HG02798 (cell line): ENCODE data around the gene LTBP3.
"Not testable (repeated sequence)": the region's sequence is repeated elsewhere in the genome, so short reads cannot be mapped to it uniquely, and the experiment has no call there.

Source experiments
- ATAC-seq: cut with Tn5 transposase; IDR thresholded peaks from one replicate; pipeline ENCODE4 v1.9.1; 2021; ENCODE audit warnings: mild to moderate bottlenecking; ENCODE audit not compliant: unreplicated experiment, poor library complexity

The LTBP3 gene

DNA sequence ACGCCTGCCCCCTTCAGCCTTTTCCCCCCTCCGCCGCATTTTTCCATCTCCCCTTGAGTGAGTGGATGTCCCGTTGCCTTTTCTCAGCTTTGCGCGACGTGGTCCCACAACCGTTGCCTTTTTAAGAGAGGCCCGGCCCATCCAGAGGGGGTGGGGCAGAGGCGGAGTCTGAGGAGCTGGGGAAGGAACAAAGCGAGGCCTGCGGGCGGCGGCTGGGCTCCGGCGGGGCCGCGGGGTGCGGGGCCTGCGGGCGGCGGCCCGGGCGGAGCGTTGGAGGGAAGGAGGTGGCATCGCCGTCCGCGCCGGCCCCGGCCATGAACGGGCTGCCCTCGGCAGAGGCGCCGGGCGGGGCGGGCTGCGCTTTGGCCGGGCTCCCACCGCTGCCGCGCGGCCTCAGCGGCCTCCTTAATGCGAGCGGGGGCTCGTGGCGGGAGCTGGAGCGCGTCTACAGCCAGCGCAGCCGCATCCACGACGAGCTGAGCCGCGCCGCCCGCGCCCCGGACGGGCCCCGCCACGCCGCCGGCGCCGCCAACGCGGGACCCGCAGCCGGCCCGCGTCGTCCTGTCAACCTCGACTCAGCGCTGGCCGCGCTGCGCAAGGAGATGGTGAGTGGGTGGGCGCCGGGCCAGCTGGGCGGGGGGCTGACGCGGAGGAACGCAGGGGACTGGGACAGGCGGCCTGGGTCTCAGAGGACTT, 14.3 kb upstream of the LTBP3 start, which contains the start of gene FAM89B:
Gene FAM89B (plus strand): TSS at position 183 of the 696 bp plus-strand sequence. CDS start 132 bp downstream, at position 315.
- peak; percentile 10 for ATAC-seq

GRCh38 chr11:65571940-65572339, 13.8 kb upstream of the LTBP3 start:
- ATAC-seq: no peak

DNA sequence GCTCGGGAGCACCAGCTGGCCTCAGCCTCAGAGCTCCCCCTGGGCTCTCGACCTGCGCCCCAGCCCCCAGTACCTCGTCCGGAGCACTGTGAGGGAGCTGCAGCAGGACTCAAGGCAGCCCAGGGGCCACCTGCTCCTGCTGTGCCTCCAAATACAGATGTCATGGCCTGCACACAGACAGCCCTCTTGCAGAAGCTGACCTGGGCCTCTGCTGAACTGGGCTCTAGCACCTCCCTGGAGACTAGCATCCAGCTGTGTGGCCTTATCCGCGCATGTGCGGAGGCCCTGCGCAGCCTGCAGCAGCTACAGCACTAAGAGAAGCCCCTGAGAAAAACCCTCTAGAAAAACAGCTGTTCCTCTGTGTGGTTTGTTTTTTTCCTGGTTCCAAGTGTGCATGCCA, 13.3 kb upstream of the LTBP3 start:
- no peak for ATAC-seq

- ATAC-seq: peak; percentile 68
Measured at GRCh38 chr11:65569973-65570918, 12.1 kb upstream of the LTBP3 start, which contains the start of gene ZNRD2. Gene ZNRD2 (plus strand): TSS chr11:65570477. CDS start chr11:65570492, 15 bp downstream.

- ATAC-seq: no peak
Measured at GRCh38 chr11:65569164-65569972, 11.2 kb upstream of the LTBP3 start.

DNA sequence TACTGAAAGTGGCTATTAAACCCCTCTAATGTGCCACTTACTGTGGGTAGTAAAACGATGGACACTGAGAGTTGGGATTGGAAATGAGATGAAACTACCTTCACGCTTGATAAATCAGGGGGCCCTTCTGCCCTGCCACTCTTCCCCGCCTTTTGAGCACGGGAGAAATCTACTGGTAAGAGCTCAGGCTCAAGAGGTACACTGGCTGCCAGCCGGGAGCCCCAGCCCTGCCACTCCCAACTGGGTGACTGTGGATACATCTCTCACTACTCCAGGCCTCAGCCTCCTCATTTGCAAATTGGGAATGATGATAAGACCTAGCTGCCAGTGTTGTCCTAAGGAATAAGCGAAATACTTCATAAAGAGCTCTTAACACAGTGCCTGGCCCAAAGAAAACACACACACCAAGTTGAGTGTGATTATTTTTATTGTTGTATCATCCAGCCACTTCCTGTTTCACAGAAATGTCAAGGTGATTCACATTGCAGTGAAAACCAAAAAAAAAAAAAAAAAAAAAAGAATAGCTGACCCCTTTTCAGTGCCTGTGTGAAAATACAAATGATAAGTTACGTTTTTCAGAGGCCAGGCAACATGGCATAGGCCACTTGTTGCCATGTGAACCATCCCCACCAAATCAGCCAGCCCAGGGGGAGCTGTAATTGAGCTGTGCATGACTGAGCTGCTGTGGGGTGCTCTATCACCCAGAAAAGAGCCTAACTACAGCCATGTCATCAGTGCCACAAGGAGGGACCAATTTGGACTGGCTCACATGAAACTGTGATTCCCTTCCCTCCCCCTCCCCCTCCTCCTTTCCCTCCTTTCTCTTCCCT, 7.7 kb upstream of the LTBP3 start:
- no peak for ATAC-seq

- not testable (repeated sequence) for ATAC-seq
Measured at GRCh38 chr11:65564879-65565559, 6.9 kb upstream of the LTBP3 start.

DNA sequence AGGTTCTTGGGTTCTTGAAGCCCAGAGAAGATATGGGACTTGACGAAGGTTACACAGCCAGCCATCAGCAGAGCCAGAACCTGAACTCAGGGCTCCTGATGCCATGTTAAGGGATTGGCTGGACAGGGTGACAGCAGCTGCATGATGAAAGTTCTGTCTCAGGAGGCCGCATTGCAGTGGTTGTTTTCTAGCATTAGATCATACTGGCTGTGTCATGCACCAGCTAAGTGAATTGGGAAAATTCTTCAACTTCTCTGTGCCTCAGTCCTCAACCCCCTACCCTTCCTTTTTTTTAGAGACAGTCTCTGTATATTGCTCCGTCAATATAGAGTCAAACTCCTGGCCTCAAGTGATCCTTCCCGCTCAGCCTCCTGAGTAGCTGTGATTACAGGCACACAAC, 5.4 kb upstream of the LTBP3 start:
- ATAC-seq: no peak

- ATAC-seq: no peak
Measured at GRCh38 chr11:65562788-65563187, 4.6 kb upstream of the LTBP3 start.

GRCh38 chr11:65562020-65562419, 3.9 kb upstream of the LTBP3 start:
- ATAC-seq: no peak

GRCh38 chr11:65560555-65561418, 2.6 kb upstream of the LTBP3 start:
- no peak for ATAC-seq

DNA sequence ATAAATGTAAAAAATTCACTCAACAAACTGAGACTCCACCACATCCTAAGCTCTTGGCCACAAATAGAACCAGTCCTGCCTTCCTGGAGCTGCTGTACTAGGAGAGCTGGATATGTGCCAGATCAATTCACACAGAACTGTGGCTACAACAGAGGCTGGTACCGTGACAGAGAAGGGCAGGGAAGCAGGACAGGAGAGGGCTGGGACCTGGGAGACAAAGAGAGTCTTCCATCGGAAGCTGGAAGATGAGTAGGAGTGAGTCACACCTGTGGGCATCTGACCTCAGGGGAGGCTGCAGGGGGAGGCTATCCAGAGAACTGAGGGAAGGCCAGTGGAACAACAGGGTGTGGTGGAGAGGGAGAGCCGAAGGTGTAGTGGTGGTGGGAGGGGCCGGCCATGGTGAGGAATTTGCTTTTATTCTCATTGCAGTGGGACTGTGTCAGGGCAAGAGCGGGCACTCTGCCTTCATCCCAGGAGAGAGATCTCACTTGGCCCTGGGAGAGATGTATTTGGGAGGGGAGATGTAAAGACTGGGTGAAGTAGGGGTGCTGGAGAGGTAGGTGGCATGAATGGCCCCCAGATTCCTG, 1.9 kb upstream of the LTBP3 start:
- ATAC-seq: no peak

GRCh38 chr11:65559535-65559934, 1.4 kb upstream of the LTBP3 start:
- ATAC-seq: no peak

DNA sequence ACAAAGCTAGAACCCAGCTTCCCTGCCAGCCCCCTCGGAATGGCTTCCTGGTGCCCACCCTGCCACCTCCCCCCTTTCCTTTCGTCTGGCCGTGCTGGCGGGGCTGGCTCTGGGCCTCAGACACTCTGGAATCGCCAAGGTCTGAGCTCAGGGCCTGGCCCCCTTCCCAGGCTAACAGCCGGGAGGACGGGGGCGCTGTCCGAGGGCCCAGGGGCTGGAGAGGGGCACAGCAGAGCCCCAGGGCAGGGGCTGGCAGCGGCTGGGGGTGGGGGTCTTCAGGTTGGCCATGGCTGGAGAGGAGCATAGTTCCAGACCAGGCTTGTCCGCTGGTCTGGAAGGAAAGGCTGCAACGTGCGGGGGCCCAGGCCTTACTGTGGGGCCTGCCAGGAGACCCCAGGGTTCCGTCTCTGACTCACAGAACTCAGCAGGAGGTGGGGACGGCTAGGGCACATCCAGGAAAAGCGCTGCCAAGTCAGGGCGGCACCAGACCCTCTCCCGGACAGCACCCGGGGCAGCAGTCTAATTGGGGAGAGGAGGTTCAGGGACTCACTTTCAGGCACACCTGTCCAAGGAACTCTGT, 861 bp upstream of the LTBP3 start:
- no peak for ATAC-seq

DNA sequence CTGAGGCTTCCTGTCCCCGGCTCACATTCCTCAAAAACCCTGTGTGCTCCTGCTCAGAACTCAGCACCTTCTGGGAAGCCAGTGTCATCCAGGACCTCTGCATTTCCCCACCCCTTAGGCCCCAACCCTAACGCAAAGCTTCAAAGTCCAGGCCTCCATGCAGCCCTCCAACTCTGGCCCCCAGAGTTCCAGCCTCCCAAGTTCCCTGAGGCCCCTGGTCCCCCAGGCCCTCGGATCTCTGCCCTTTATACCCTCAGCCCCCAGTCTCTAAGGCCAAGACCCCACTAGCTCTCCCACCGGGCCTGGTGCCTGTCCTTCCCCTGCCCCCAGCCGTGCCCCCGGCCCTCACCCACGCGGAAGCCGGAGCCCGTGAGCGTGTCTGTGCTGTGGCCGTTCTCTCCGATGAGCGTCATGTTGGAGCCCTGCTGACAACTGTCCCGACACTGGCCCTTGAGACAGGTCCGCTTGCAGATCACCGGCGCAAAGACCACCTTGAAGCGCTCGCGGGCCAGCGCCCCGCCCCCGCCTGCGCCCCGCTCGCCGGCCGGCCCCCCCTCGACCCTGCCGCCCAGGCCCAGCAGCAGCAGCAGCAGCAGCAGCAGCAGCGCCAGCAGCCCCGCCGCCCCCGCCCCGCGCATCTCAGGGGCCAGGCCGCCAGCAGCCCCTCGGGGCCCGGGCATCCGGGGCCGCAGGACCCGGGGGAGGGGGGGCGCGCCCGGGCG, 718 bp downstream of the LTBP3 start:
- no peak for ATAC-seq

GRCh38 chr11:65556470-65557279, 1.5 kb downstream of the LTBP3 start:
- ATAC-seq: no peak
